WTC11 (cell line): ENCODE results near the gene FGD3. TPM values are rescaled to one million over a fixed set of nuclear protein-coding genes. Genes with fewer than 3 reads are reported as not detected.

Source experiments
- ATAC-seq: fragments of 200-7000 bp; cut with Tn5 transposase; 2 replicates; pipeline ENCODE4 v1.10.0; 2021; ENCODE audit warnings: mild to moderate bottlenecking, moderate library complexity
- CTCF ChIA-PET: fragments of 300-600 bp; sonication (Branson Sonifier 250); formaldehyde crosslinking; loops from one replicate; lab custom pipeline; 2021; ENCODE audit warnings: antibody characterized with exemption; lab: Charles Lee
- POLR2A ChIA-PET: fragments of 350-600 bp; sonication (Branson Sonifier 250); formaldehyde crosslinking; loops from one replicate; lab custom pipeline; 2021; ENCODE audit warnings: antibody characterized with exemption; lab: Charles Lee
- DNase-seq: peaks from one replicate; pipeline ENCODE4 v3.0.0; 2021; ENCODE audit warnings: low spot score
- H3K27ac Mint-ChIP-seq: 2 replicates; pipeline ENCODE4 v1.8.0; 2021; ENCODE audit warnings: mixed read lengths
- H3K27me3 Mint-ChIP-seq: 2 replicates; pipeline ENCODE4 v1.8.0; 2021; ENCODE audit warnings: low read depth, mild to moderate bottlenecking, moderate library complexity, mixed read lengths
- H3K36me3 Mint-ChIP-seq: 2 replicates; pipeline ENCODE4 v1.8.0; 2021; ENCODE audit warnings: mixed read lengths
- H3K4me1 Mint-ChIP-seq: 2 replicates; pipeline ENCODE4 v1.8.0; 2022; ENCODE audit warnings: mixed read lengths
- H3K4me3 Mint-ChIP-seq: 2 replicates; pipeline ENCODE4 v1.8.0; 2021; ENCODE audit warnings: mild to moderate bottlenecking, moderate library complexity, mixed read lengths
- H3K9me3 Mint-ChIP-seq: 2 replicates; pipeline ENCODE4 v1.8.0; 2021; ENCODE audit warnings: mixed read lengths
- CBFB ChIP-seq: sonication (generic); formaldehyde crosslinking; IDR thresholded peaks from 2 replicates; pipeline ENCODE4 v1.8.1; 2022; ENCODE audit warnings: mild to moderate bottlenecking, low read depth, missing genetic modification reagents
- ERG ChIP-seq: fragments of 250-450 bp; sonication (Bioruptor Pico); IDR thresholded peaks from 2 replicates; pipeline ENCODE4 v1.8.0; 2021; ENCODE audit warnings: mild to moderate bottlenecking
- GABPB1 ChIP-seq: sonication (generic); formaldehyde crosslinking; IDR thresholded peaks from 2 replicates; pipeline ENCODE4 v1.8.1; 2023; ENCODE audit warnings: mild to moderate bottlenecking, missing genetic modification reagents
- GTF2I ChIP-seq: fragments of 250-450 bp; sonication (Bioruptor Pico); conservative IDR thresholded peaks from 2 replicates; pipeline ENCODE4 v1.4.0; 2021; ENCODE audit warnings: mild to moderate bottlenecking
- HMGA2 ChIP-seq: fragments of 250-450 bp; sonication (Bioruptor Pico); IDR thresholded peaks from 2 replicates; pipeline ENCODE4 v1.4.0; 2021; ENCODE audit warnings: mild to moderate bottlenecking, moderate library complexity
- HMGXB4 ChIP-seq: sonication (generic); formaldehyde crosslinking; IDR thresholded peaks from 2 replicates; pipeline ENCODE4 v1.8.1; 2023; ENCODE audit warnings: mild to moderate bottlenecking, moderate library complexity, missing genetic modification reagents
- IRF1 ChIP-seq: sonication (generic); formaldehyde crosslinking; IDR thresholded peaks from 2 replicates; pipeline ENCODE4 v1.8.0; 2023; ENCODE audit warnings: missing genetic modification reagents
- JUN ChIP-seq: sonication (generic); formaldehyde crosslinking; IDR thresholded peaks from 2 replicates; pipeline ENCODE4 v1.8.0; 2023; ENCODE audit warnings: mild to moderate bottlenecking, missing genetic modification reagents
- NFE2L1 ChIP-seq: sonication (generic); formaldehyde crosslinking; IDR thresholded peaks from 2 replicates; pipeline ENCODE4 v1.8.1; 2023; ENCODE audit warnings: missing genetic modification reagents
- NFYB ChIP-seq: sonication (generic); formaldehyde crosslinking; conservative IDR thresholded peaks from 2 replicates; pipeline ENCODE4 v1.8.0; 2022; ENCODE audit warnings: low read depth, missing genetic modification reagents
- PREB ChIP-seq: sonication (generic); formaldehyde crosslinking; IDR thresholded peaks from 2 replicates; pipeline ENCODE4 v1.8.1; 2022; ENCODE audit warnings: mild to moderate bottlenecking, missing genetic modification reagents, moderate library complexity, borderline replicate concordance
- SMAD3 ChIP-seq: sonication (generic); formaldehyde crosslinking; IDR thresholded peaks from 2 replicates; pipeline ENCODE4 v1.8.0; 2022; ENCODE audit warnings: missing genetic modification reagents, mild to moderate bottlenecking, borderline replicate concordance
- SOX15 ChIP-seq: fragments of 250-450 bp; sonication (Bioruptor Pico); IDR thresholded peaks from 2 replicates; pipeline ENCODE4 v1.9.0; 2021; ENCODE audit warnings: mild to moderate bottlenecking
- TEAD4 ChIP-seq: sonication (generic); formaldehyde crosslinking; IDR thresholded peaks from 2 replicates; pipeline ENCODE4 v1.8.0; 2022; ENCODE audit warnings: mild to moderate bottlenecking, missing genetic modification reagents
- ZNF317 ChIP-seq: sonication (generic); formaldehyde crosslinking; IDR thresholded peaks from 2 replicates; pipeline ENCODE4 v1.8.1; 2023; ENCODE audit warnings: low read depth, mild to moderate bottlenecking, moderate library complexity, missing genetic modification reagents, borderline replicate concordance
- ZNF416 ChIP-seq: fragments of 250-450 bp; sonication (Bioruptor Pico); IDR thresholded peaks from 2 replicates; pipeline ENCODE4 v1.9.0; 2021; ENCODE audit warnings: mild to moderate bottlenecking, inconsistent platforms
- total RNA-seq: library from RNA; stranded (reverse); gene quantifications from 3 replicates; pipeline ENCODE4 v1.2.3, GENCODE V29; 2021
- TF ChIP-seq, protein P1 (sequence below): sonication (generic); formaldehyde crosslinking; IDR thresholded peaks from 2 replicates; pipeline ENCODE4 v1.8.0; 2022; ENCODE audit warnings: mild to moderate bottlenecking, missing genetic modification reagents
- TF ChIP-seq, protein P2 (sequence below): sonication (generic); formaldehyde crosslinking; IDR thresholded peaks from 2 replicates; pipeline ENCODE4 v1.8.0; 2022; ENCODE audit warnings: missing genetic modification reagents
- TF ChIP-seq, protein P3 (sequence below): sonication (generic); formaldehyde crosslinking; IDR thresholded peaks from 2 replicates; pipeline ENCODE4 v1.8.1; 2022; ENCODE audit warnings: low read depth, missing genetic modification reagents, borderline replicate concordance
- TF ChIP-seq, protein P4 (sequence below): sonication (generic); formaldehyde crosslinking; IDR thresholded peaks from 2 replicates; pipeline ENCODE4 v1.8.1; 2023; ENCODE audit warnings: mild to moderate bottlenecking, missing genetic modification reagents

The FGD3 gene
- total RNA-seq, 1 experiment from 2014 or later, result 1.9 TPM

DNA sequence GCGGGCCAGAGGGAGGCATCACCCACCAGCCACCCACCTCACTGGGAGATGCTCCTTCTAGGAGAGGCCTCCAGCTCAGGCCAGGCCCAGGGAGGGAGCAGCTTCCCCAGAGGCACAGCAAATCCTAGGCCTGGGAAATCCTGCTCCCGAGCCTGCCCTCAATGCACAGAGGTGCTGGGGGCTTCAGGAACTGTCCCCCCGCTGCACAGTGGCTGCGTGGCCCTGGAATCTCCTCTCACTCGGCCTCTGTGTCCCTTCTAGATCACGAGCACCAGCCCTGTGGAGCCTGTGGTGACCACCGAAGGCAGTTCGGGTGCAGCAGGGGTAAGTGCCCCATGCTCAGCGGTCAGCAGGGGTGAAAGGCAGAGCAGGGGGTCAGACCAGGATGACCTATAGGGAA is 74.7 kb downstream of the FGD3 start:
- H3K27ac Mint-ChIP-seq, result no peak overlapping the region
- H3K4me3 Mint-ChIP-seq, result no peak overlapping the region
- ATAC-seq, result no peak
- peaks cover 14% of the 10 kb centered on the region for H3K4me1 Mint-ChIP-seq
- no peak for DNase-seq
- TF ChIP-seq CBFB (no peak), SMAD3 (CRISPR knock-in tag) (no peak), PREB (no peak), NFYB (CRISPR knock-in tag) (no peak), SOX15 (CRISPR knock-in tag) (no peak), JUN (CRISPR knock-in tag) (no peak), GTF2I (CRISPR knock-in tag) (no peak)
- TF ChIP-seq, all 79 proteins: peak for 0
- ChIA-PET POLR2A (no interaction called here), CTCF (no interaction called here)
- Mint-ChIP-seq H3K9me3 (no peaks in the 10 kb centered on the region), H3K36me3 (no peaks in the 10 kb centered on the region), H3K27me3 (no peaks in the 10 kb centered on the region; the same call in 1 of the 2 replicates)

DNA sequence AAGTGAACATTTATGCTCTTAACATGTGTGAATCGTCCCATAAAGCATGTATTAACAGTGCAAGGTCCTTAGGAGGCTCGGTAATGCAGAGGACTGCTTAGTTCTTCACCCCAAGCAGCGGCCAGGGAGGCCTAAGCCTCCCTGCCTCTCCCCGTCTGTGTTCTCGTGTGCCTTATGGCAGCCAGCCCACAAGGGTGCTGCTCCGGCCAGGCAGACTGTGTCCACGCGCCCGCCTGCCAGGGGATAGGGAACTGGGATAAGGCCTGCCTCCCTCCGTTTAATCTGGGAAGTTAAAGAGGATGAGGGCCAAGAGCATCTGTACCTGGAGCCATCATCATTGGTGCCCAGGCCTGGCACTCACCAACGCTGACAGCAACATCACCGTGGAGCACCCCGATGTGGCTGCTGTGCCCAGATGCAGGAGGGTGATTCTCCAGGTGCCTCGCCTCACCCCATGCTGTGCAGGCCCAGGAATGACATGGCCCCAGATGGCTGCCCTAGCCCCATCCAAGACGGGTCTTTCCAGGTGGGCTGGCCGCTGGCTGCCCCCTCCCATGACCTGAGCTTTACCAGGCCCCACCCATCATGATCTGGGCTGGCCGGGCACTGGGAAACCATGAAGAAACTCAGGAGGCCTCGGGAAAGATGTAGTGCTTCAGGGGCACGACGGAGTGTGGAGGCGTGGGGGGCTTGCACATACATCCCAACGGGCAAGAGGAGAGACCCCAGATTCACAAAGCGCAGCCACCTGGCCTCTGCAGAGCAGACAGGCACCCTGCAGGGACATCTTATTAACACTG is 75.6 kb downstream of the FGD3 start:
- H3K36me3 Mint-ChIP-seq, result no peaks in the 10 kb centered on the region
- H3K4me3 Mint-ChIP-seq, result no peak overlapping the region
- ATAC-seq (no peak), DNase-seq (no peak)
- CTCF ChIA-PET, result no interaction called here
- H3K9me3 Mint-ChIP-seq, result no peaks in the 10 kb centered on the region
- no peak overlapping the region for H3K27ac Mint-ChIP-seq
- H3K27me3 Mint-ChIP-seq, result no peaks in the 10 kb centered on the region; the same call in 1 of the 2 replicates
- POLR2A ChIA-PET, result no interaction called here
- H3K4me1 Mint-ChIP-seq, result peaks cover 17% of the 10 kb centered on the region
- TF ChIP-seq ZNF317 (CRISPR knock-in tag), result no peak
- TF ChIP-seq JUN (CRISPR knock-in tag), result no peak
- TF ChIP-seq, protein P1, sequence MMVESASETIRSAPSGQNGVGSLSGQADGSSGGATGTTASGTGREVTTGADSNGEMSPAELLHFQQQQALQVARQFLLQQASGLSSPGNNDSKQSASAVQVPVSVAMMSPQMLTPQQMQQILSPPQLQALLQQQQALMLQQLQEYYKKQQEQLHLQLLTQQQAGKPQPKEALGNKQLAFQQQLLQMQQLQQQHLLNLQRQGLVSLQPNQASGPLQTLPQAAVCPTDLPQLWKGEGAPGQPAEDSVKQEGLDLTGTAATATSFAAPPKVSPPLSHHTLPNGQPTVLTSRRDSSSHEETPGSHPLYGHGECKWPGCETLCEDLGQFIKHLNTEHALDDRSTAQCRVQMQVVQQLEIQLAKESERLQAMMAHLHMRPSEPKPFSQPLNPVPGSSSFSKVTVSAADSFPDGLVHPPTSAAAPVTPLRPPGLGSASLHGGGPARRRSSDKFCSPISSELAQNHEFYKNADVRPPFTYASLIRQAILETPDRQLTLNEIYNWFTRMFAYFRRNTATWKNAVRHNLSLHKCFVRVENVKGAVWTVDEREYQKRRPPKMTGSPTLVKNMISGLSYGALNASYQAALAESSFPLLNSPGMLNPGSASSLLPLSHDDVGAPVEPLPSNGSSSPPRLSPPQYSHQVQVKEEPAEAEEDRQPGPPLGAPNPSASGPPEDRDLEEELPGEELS (CRISPR knock-in tag), result no peak
- no peak for TF ChIP-seq TEAD4 (CRISPR knock-in tag)
- no peak for TF ChIP-seq HMGA2 (CRISPR knock-in tag)
- TF ChIP-seq, protein P2, sequence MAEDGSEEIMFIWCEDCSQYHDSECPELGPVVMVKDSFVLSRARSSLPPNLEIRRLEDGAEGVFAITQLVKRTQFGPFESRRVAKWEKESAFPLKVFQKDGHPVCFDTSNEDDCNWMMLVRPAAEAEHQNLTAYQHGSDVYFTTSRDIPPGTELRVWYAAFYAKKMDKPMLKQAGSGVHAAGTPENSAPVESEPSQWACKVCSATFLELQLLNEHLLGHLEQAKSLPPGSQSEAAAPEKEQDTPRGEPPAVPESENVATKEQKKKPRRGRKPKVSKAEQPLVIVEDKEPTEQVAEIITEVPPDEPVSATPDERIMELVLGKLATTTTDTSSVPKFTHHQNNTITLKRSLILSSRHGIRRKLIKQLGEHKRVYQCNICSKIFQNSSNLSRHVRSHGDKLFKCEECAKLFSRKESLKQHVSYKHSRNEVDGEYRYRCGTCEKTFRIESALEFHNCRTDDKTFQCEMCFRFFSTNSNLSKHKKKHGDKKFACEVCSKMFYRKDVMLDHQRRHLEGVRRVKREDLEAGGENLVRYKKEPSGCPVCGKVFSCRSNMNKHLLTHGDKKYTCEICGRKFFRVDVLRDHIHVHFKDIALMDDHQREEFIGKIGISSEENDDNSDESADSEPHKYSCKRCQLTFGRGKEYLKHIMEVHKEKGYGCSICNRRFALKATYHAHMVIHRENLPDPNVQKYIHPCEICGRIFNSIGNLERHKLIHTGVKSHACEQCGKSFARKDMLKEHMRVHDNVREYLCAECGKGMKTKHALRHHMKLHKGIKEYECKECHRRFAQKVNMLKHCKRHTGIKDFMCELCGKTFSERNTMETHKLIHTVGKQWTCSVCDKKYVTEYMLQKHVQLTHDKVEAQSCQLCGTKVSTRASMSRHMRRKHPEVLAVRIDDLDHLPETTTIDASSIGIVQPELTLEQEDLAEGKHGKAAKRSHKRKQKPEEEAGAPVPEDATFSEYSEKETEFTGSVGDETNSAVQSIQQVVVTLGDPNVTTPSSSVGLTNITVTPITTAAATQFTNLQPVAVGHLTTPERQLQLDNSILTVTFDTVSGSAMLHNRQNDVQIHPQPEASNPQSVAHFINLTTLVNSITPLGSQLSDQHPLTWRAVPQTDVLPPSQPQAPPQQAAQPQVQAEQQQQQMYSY (CRISPR knock-in tag), result no peak
- no peak for TF ChIP-seq ZNF416 (CRISPR knock-in tag)
- TF ChIP-seq HMGXB4 (CRISPR knock-in tag), result no peak
- no peak for TF ChIP-seq CBFB
- no peak for TF ChIP-seq IRF1 (CRISPR knock-in tag)
- TF ChIP-seq, protein P3, sequence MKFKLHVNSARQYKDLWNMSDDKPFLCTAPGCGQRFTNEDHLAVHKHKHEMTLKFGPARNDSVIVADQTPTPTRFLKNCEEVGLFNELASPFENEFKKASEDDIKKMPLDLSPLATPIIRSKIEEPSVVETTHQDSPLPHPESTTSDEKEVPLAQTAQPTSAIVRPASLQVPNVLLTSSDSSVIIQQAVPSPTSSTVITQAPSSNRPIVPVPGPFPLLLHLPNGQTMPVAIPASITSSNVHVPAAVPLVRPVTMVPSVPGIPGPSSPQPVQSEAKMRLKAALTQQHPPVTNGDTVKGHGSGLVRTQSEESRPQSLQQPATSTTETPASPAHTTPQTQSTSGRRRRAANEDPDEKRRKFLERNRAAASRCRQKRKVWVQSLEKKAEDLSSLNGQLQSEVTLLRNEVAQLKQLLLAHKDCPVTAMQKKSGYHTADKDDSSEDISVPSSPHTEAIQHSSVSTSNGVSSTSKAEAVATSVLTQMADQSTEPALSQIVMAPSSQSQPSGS (CRISPR knock-in tag), result no peak
- TF ChIP-seq, protein P4, sequence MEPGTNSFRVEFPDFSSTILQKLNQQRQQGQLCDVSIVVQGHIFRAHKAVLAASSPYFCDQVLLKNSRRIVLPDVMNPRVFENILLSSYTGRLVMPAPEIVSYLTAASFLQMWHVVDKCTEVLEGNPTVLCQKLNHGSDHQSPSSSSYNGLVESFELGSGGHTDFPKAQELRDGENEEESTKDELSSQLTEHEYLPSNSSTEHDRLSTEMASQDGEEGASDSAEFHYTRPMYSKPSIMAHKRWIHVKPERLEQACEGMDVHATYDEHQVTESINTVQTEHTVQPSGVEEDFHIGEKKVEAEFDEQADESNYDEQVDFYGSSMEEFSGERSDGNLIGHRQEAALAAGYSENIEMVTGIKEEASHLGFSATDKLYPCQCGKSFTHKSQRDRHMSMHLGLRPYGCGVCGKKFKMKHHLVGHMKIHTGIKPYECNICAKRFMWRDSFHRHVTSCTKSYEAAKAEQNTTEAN (CRISPR knock-in tag), result no peak
- TF ChIP-seq NFE2L1, result no peak
- TF ChIP-seq GABPB1 (CRISPR knock-in tag), result no peak
- TF ChIP-seq ERG (CRISPR knock-in tag), result no peak
